AG04450 (cell line): ENCODE data around the gene PCDHB9. TPM values are rescaled to one million over a fixed set of nuclear protein-coding genes. Genes with fewer than 3 reads are reported as not detected.
"Not testable (repeated sequence)": the region's sequence is repeated elsewhere in the genome, so short reads cannot be mapped to it uniquely, and the experiment has no call there.

Experiments used
- CTCF ChIA-PET: fragments of 300-600, 350-600 bp; formaldehyde crosslinking; extraction: SDS; loops from one replicate; lab custom pipeline; 2022; ENCODE audit warnings: antibody characterized with exemption, inconsistent platforms; lab: Charles Lee
- POLR2A ChIA-PET: fragments of 350-600 bp; formaldehyde crosslinking; extraction: SDS; loops from one replicate; lab custom pipeline; 2021; ENCODE audit warnings: antibody characterized with exemption, inconsistent platforms; lab: Yijun Ruan, JAX
- DNase-seq: peaks from one replicate; pipeline ENCODE4 v3.0.0-alpha.2; 2011; ENCODE audit warnings: low read depth, low spot score
- H3K27ac ChIP-seq: one replicate; pipeline ENCODE4 v1.5.1; 2012; ENCODE audit warnings: low read depth, low read length, control low read depth
- H3K27me3 ChIP-seq: one replicate; pipeline ENCODE4 v1.6.0; 2012; ENCODE audit warnings: low read length; ENCODE audit not compliant: control insufficient read depth, insufficient read depth
- H3K4me3 ChIP-seq: 2 replicates; pipeline ENCODE4 v1.5.1; 2011; ENCODE audit warnings: mild to moderate bottlenecking, low read depth, low read length, control low read depth
- H3K9me3 ChIP-seq: 2 replicates; pipeline ENCODE4 v1.5.1; 2012; ENCODE audit warnings: low read length; ENCODE audit not compliant: control insufficient read depth, insufficient read depth
- CTCF ChIP-seq: IDR thresholded peaks from 2 replicates; pipeline ENCODE4 v1.5.1; 2011; ENCODE audit warnings: low read depth, low read length, control low read depth, inconsistent platforms
- polyA minus RNA-seq: library from RNA; depleted of rRNA, polyadenylated mRNA; stranded (reverse); fragments of >200 nt; gene quantifications from 2 replicates; pipeline ENCODE4 v1.2.3, GENCODE V29; 2011; rRNA and poly(A)+ RNA removed
- polyA plus RNA-seq: library from polyadenylated mRNA; depleted of rRNA; stranded (reverse); fragments of >200 nt; gene quantifications from 2 replicates; pipeline ENCODE4 v1.2.3, GENCODE V29; 2011; rRNA removed

Gene PCDHB9
- 0.22 and 0.45 TPM in 2 replicates for polyA plus RNA-seq
- 0.69 and 1.8 TPM in 2 replicates for polyA minus RNA-seq

GRCh38 chr5:141186897-141187512 lies at the start of gene PCDHB9:
PCDHB9 (plus strand) TSS chr5:141187161; CDS start chr5:141187319, 158 bp downstream.
- TF ChIP-seq CTCF = no peak
- Histone ChIP-seq H3K27ac (no peak within 1 kb of the TSS), H3K9me3 (peaks cover 26% of the 10 kb centered on the region), H3K27me3 (no peaks in the 10 kb centered on the region), H3K4me3 (no peak within 1 kb of the TSS)
- CTCF ChIA-PET = interaction anchor here (0.7 to 1.7 kb wide), 7 partner anchors 9 to 380 kb away, joined by 3 to 13 read pairs (median 3); no protein-coding TSS in a partner anchor
- no peak for DNase-seq
- POLR2A ChIA-PET = no interaction called here

GRCh38 chr5:141137346-141137745 lies 49.6 kb upstream of the PCDHB9 start:
- H3K27me3 ChIP-seq, H3K27ac ChIP-seq, POLR2A ChIA-PET, DNase-seq, H3K4me3 ChIP-seq: not testable (repeated sequence)
- H3K9me3 ChIP-seq = peaks cover 22% of the 10 kb centered on the region
- CTCF ChIA-PET = interaction anchor here (1.0 kb wide), 1 partner anchor 426 kb away, joined by 3 read pairs; no protein-coding TSS in a partner anchor

GRCh38 chr5:141149812-141150211 lies 37.1 kb upstream of the PCDHB9 start, which contains the start of gene PCDHB6:
PCDHB6 (plus strand) TSS chr5:141150057; CDS start chr5:141150258, 201 bp downstream.
- no peak for DNase-seq
- H3K27ac ChIP-seq = no peak within 1 kb of the TSS
- CTCF ChIA-PET = no interaction called here
- no peak for TF ChIP-seq CTCF
- POLR2A ChIA-PET = no interaction called here
- no peaks in the 10 kb centered on the region for H3K27me3 ChIP-seq
- no peak within 1 kb of the TSS for H3K4me3 ChIP-seq
- H3K9me3 ChIP-seq = peaks cover 19% of the 10 kb centered on the region

- TF ChIP-seq CTCF = no peak
Observed at GRCh38 chr5:141150224-141150992, 36.6 kb upstream of the PCDHB9 start.

GRCh38 chr5:141150993-141151325 lies 36.0 kb upstream of the PCDHB9 start:
- Histone ChIP-seq H3K4me3 (no peak overlapping the region), H3K9me3 (peaks cover 26% of the 10 kb centered on the region), H3K27me3 (no peaks in the 10 kb centered on the region), H3K27ac (no peak overlapping the region)
- ChIA-PET POLR2A (no interaction called here), CTCF (no interaction called here)
- no peak for TF ChIP-seq CTCF
- DNase-seq = no peak

More at GRCh38 chr5:141150224-141150992, 36.6 kb upstream of the PCDHB9 start:
- POLR2A ChIA-PET = no interaction called here
- CTCF ChIA-PET = no interaction called here
- Histone ChIP-seq H3K9me3 (peaks cover 21% of the 10 kb centered on the region), H3K4me3 (no peak overlapping the region), H3K27me3 (no peaks in the 10 kb centered on the region), H3K27ac (no peak overlapping the region)
- no peak for DNase-seq

- CTCF ChIA-PET = interaction anchor here (0.6 kb wide), 1 partner anchor 34 kb away, joined by 3 read pairs; no protein-coding TSS in a partner anchor
- POLR2A ChIA-PET, H3K27ac ChIP-seq: not testable (repeated sequence)
Observed at GRCh38 chr5:141151632-141152031, 35.3 kb upstream of the PCDHB9 start.

GRCh38 chr5:141152096-141152495 lies 34.9 kb upstream of the PCDHB9 start:
- H3K4me3 ChIP-seq, DNase-seq, H3K27ac ChIP-seq, POLR2A ChIA-PET, H3K27me3 ChIP-seq: not testable (repeated sequence)
- peaks cover 37% of the 10 kb centered on the region for H3K9me3 ChIP-seq
- CTCF ChIA-PET = interaction anchor here (0.6 kb wide), 1 partner anchor 34 kb away, joined by 3 read pairs; no protein-coding TSS in a partner anchor

More at GRCh38 chr5:141151632-141152031, 35.3 kb upstream of the PCDHB9 start:
- DNase-seq, H3K4me3 ChIP-seq, H3K27me3 ChIP-seq: not testable (repeated sequence)
- H3K9me3 ChIP-seq = peaks cover 32% of the 10 kb centered on the region
